Breast epithelium (tissue), 4 donors: ENCODE results near the gene OR51Q1. TPM values are rescaled to one million over a fixed set of nuclear protein-coding genes. Genes with fewer than 3 reads are reported as not detected.

Experiments
- DNase-seq, 2 donors: peaks; one replicate each; pipeline ENCODE4 v3.0.0-alpha.2; 2019; ENCODE audit warnings: low spot score in 2 of 2
- H3K27ac ChIP-seq, 2 donors: fragments of 200-600 bp; sonication (generic) in 1 of 2; one replicate each; pipeline ENCODE4 v1.5.1; 2016 to 2019; ENCODE audit warnings: mild to moderate bottlenecking in 1 of 2
- H3K27me3 ChIP-seq, 2 donors: fragments of 200-600 bp; sonication (generic) in 1 of 2; one replicate each; pipeline versions ENCODE4 v1.5.1 to v1.6.0; 2017 to 2019; ENCODE audit warnings: control low read depth in 1 of 2, mild to moderate bottlenecking in 1 of 2
- H3K36me3 ChIP-seq: fragments of 200-600 bp; one replicate; pipeline ENCODE4 v1.5.1; 2019
- H3K4me1 ChIP-seq, 2 donors: fragments of 200-600 bp; sonication (generic); one replicate each; pipeline ENCODE4 v1.5.1; 2016 to 2019; ENCODE audit warnings: control low read depth in 1 of 2
- H3K4me3 ChIP-seq, 3 donors: fragments of 200-600 bp; sonication (generic); 1 replicate in 2 of 3; 2 replicates in 1 of 3; pipeline ENCODE4 v1.5.1; 2016 to 2019; ENCODE audit warnings: mild to moderate bottlenecking in 3 of 3, moderate library complexity in 2 of 3
- H3K9me3 ChIP-seq, 2 donors: fragments of 200-600 bp; sonication (generic) in 1 of 2; one replicate each; pipeline ENCODE4 v1.5.1; 2016 to 2019; ENCODE audit warnings: control low read depth in 1 of 2
- POLR2A ChIP-seq: fragments of 450-650 bp; IDR thresholded peaks from one replicate; pipeline ENCODE4 v1.6.1; 2016; ENCODE audit warnings: antibody characterized with exemption, mild to moderate bottlenecking, moderate library complexity
- POLR2AphosphoS5 ChIP-seq, 3 donors: sonication (generic); formaldehyde crosslinking; IDR thresholded peaks; one replicate each; pipeline ENCODE4 v1.6.1; 2017; ENCODE audit warnings: antibody characterized with exemption in 3 of 3
- intact Hi-C: fragments of 100-400 bp; cut with DNase I; formaldehyde crosslinking; loops from one replicate; pipeline ENCODE4 v1.15.1; 2023; ENCODE audit warnings: low total_unique reads
- total RNA-seq, 3 donors: library from RNA; depleted of rRNA; stranded (reverse); fragments of >200 nt; gene quantifications; one replicate each; pipeline ENCODE4 v1.1.0, GENCODE V29; 2016
- TF ChIP-seq, protein P1 (sequence below), 3 donors: fragments of 450-650 bp; IDR thresholded peaks; one replicate each; pipeline ENCODE4 v1.5.1; 2016 to 2017; ENCODE audit warnings: antibody characterized with exemption in 3 of 3, mild to moderate bottlenecking in 3 of 3, moderate library complexity in 3 of 3

Gene OR51Q1
- total RNA-seq, 3 donors from 2014 or later: not detected

DNA sequence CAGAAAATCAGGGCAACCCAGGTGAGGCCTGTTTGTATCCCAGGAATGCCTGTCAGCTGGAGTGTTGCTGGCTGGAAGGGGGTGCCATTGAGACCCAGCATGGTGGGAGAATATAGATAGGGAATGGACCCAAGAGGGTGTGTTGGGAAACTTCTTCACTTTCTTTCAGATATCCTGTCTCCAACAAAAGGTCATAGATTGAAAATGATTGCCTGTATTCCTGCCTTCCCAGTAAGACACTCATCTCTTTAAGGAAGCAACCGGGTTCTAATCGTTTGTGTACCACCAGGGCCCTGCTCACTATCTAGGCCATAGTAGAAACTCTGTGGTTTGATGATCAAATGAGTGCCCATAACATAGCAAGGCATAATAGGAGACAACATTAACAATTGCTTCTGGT, 19.5 kb downstream of the OR51Q1 start, which contains the start of gene OR51I1:
Gene OR51I1, minus strand, starts transcription at position 101 of the 400 bp plus-strand sequence. Its CDS starts 0 bp downstream, at position 101.
- intact Hi-C loops: no loop called here
- H3K27me3 ChIP-seq: no peaks in the 10 kb centered on the region
- H3K9me3 ChIP-seq: no peaks in the 10 kb centered on the region
- H3K4me3 ChIP-seq: no peak within 1 kb of the TSS
- TF ChIP-seq, protein P1, sequence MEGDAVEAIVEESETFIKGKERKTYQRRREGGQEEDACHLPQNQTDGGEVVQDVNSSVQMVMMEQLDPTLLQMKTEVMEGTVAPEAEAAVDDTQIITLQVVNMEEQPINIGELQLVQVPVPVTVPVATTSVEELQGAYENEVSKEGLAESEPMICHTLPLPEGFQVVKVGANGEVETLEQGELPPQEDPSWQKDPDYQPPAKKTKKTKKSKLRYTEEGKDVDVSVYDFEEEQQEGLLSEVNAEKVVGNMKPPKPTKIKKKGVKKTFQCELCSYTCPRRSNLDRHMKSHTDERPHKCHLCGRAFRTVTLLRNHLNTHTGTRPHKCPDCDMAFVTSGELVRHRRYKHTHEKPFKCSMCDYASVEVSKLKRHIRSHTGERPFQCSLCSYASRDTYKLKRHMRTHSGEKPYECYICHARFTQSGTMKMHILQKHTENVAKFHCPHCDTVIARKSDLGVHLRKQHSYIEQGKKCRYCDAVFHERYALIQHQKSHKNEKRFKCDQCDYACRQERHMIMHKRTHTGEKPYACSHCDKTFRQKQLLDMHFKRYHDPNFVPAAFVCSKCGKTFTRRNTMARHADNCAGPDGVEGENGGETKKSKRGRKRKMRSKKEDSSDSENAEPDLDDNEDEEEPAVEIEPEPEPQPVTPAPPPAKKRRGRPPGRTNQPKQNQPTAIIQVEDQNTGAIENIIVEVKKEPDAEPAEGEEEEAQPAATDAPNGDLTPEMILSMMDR (IDR thresholded peaks at IDR 0.05): no peak
- TF ChIP-seq POLR2AphosphoS5 (IDR thresholded peaks at IDR 0.05) (no peak), POLR2A (no peak)
- H3K27ac ChIP-seq: no peak within 1 kb of the TSS
- no peak for DNase-seq
- no peaks in the 10 kb centered on the region for H3K36me3 ChIP-seq
- H3K4me1 ChIP-seq: no peaks in the 10 kb centered on the region

DNA sequence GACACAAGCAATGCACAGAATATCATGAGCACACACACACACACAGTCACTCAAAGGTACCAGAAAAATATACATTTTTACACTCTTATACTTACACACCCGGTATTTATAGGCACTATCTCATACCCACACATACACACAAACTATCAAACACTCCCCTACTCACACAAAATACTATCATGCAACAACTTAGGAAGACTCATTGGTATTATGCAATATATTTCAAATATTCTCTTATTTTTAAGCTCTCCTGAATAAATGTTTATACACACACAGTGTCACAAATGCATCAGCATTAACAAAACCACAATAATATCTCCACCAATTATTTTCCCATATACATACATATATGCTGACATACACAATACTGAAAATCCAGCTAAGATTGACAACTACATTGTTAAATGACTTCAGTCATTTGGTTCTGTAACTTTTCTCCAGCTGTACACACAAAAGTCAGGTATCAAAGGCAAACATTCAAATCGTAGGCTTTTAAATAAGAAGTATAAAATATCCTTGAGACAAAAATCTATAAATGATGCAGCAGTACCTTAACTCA, 22.0 kb downstream of the OR51Q1 start:
- Histone ChIP-seq H3K27ac (no peak overlapping the region), H3K4me3 (no peak overlapping the region), H3K9me3 (no peaks in the 10 kb centered on the region), H3K4me1 (no peaks in the 10 kb centered on the region), H3K36me3 (no peaks in the 10 kb centered on the region), H3K27me3 (no peaks in the 10 kb centered on the region)
- TF ChIP-seq POLR2A (no peak), POLR2AphosphoS5 (IDR thresholded peaks at IDR 0.05) (no peak)
- intact Hi-C loops: no loop called here
- DNase-seq: no peak

DNA sequence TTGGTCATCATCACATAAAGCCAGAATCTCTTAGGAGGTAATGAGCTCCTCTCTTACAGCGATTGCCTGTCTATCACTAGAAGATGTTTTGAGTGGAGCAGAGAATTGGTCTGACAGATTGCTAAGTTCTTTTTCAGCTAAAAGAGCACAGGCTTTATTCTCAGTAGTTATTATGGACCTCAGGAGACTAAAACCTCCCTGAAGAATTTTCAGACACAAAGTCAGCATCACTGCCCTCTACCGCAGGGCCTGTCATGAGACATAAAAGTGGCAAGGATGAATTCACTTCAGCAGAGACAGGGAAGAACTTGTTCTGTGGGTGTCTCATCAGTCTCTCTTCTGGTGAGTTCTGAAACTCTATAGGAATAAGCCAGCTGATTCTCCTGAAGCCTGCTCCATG, 27.1 kb downstream of the OR51Q1 start, which contains the start of gene OR51I2:
Gene OR51I2, plus strand, starts transcription at position 301 of the 400 bp plus-strand sequence. CDS start 4,166 bp downstream, outside the sequence.
- TF ChIP-seq POLR2AphosphoS5 (IDR thresholded peaks at IDR 0.05) (no peak), POLR2A (no peak)
- TF ChIP-seq, protein P1 (IDR thresholded peaks at IDR 0.05): no peak
- no peak for DNase-seq
- Histone ChIP-seq H3K4me3 (no peak within 1 kb of the TSS), H3K27ac (no peak within 1 kb of the TSS), H3K4me1 (no peaks in the 10 kb centered on the region), H3K36me3 (no peaks in the 10 kb centered on the region), H3K27me3 (no peaks in the 10 kb centered on the region), H3K9me3 (no peaks in the 10 kb centered on the region)
- intact Hi-C loops: no loop called here

DNA sequence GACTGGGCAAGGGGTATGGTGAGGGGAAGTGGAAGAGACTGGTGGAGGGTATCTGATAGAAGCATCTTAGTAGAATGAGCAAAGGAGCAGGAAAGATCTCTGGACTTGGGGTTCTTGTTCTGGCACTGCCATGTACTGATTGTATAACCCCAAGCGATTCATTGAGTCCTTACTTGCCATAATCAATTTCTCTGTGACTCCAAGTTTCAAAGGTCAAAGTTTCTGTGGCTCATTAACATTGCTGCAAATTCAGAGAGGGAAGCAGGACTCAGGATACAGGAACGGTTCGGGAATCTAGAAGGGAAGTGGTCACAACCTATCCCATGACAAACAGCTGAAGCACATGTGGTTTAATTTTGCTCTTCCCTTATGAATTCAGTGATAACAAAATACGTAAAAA, 27.5 kb downstream of the OR51Q1 start:
- H3K9me3 ChIP-seq: no peaks in the 10 kb centered on the region

DNA sequence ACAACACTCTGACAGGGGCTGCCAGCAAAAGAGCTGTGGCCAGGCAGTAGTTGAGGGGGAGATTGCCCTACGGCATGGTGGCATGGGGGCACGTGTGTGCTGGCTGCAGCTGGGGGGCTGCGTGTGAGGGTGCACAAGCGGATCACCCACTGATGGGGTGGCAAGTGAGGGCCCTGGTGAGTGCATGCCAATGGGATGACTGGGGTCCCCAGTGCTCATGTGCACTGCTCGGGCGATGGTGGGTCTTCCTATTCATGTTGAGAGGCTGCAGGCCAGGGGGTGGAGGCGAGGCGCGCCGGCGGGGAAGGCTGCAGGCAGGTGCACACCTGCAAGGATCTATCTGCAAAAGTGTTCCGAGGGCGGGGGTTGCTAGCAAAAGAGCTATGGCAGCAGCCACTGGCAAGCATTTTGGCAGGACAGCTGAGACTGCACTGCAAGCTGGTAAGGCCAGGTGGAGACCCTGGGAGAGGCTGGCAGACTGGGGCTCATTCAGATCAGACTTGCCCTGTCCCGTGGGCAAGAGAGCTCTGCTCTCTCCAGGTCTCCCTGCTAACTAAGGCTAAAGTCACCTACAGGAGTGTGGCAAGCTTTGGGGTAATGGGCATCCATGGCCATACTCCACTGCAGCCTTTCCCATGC, 39.2 kb downstream of the OR51Q1 start:
- H3K4me3 ChIP-seq: no peak overlapping the region
- H3K9me3 ChIP-seq: no peaks in the 10 kb centered on the region
- intact Hi-C loops: loop anchor here (5.0 kb wide), 1 partner anchor 251 kb away; no protein-coding TSS in a partner anchor
- DNase-seq: no peak
- no peaks in the 10 kb centered on the region for H3K36me3 ChIP-seq
- no peak overlapping the region for H3K27ac ChIP-seq
- no peak for TF ChIP-seq POLR2AphosphoS5 (IDR thresholded peaks at IDR 0.05)
- no peak for TF ChIP-seq POLR2A
- TF ChIP-seq, protein P1 (IDR thresholded peaks at IDR 0.05): no peak
- no peaks in the 10 kb centered on the region for H3K27me3 ChIP-seq
- H3K4me1 ChIP-seq: no peaks in the 10 kb centered on the region

More for the DNA sequence above, 27.5 kb downstream of the OR51Q1 start:
- TF ChIP-seq, protein P1 (IDR thresholded peaks at IDR 0.05): no peak
- TF ChIP-seq POLR2A (no peak), POLR2AphosphoS5 (IDR thresholded peaks at IDR 0.05) (no peak)
- DNase-seq: no peak
- Histone ChIP-seq H3K27ac (no peak overlapping the region), H3K36me3 (no peaks in the 10 kb centered on the region), H3K27me3 (no peaks in the 10 kb centered on the region), H3K4me3 (no peak overlapping the region), H3K4me1 (no peaks in the 10 kb centered on the region)
- intact Hi-C loops: no loop called here
